ENCODE measurements around the gene TMEM86A.

DNA sequence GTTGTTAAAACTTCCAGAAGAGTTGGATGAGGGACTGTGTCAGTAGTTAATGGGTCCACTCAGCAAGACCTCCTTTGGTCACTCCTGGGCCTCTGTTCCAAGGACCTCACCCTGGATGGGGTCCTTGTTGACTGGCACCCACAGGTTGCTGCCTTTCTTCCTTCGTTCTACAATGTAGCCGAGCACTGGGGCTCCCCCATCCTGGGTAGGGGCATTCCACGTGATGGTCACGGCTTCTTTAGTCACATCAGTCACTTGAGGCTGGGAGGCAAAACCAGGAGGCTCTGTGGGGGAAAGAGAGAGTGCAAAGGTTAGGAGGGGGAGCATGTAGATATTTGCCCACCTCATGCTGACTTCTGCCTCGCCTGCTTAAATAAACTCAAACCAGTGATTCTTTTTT is 12.0 kb downstream of the TMEM86A start:
- no peak for TF ChIP-seq CTCF (conservative IDR thresholded peaks at IDR 0.05; ENCODE audit: low read length)
- TF ChIP-seq EZH2phosphoT487 (IDR thresholded peaks at IDR 0.05; ENCODE audit: borderline replicate concordance, low read depth, low read length): no peak

Data from OCI-LY7 (cell line).